COLO668 (cell line): ENCODE data around the gene ING2.
"Not testable (repeated sequence)": the region's sequence is repeated elsewhere in the genome, so short reads cannot be mapped to it uniquely, and the experiment has no call there.

Experiments
- DNase-seq: peaks from one replicate; lab custom pipeline; 2025; ENCODE audit not compliant: unreplicated experiment; lab: John Stamatoyannopoulos, UW

The ING2 gene

GRCh38 chr4:183546376-183546775 lies 41.5 kb downstream of the ING2 start:
- DNase-seq, result no peak

GRCh38 chr4:183548306-183548705 lies 43.4 kb downstream of the ING2 start:
- no peak for DNase-seq

- no peak for DNase-seq
Measured at GRCh38 chr4:183550345-183551093, 45.7 kb downstream of the ING2 start.

- no peak for DNase-seq
Measured at GRCh38 chr4:183552274-183553146, 47.7 kb downstream of the ING2 start.

- not testable (repeated sequence) for DNase-seq
Measured at GRCh38 chr4:183553147-183553478, 48.3 kb downstream of the ING2 start.

GRCh38 chr4:183553601-183554345 lies 48.9 kb downstream of the ING2 start:
- no peak for DNase-seq

GRCh38 chr4:183554346-183554686 lies 49.5 kb downstream of the ING2 start:
- no peak for DNase-seq

- no peak for DNase-seq
Measured at GRCh38 chr4:183554878-183555585, 50.2 kb downstream of the ING2 start.

GRCh38 chr4:183556947-183557346 lies 52.1 kb downstream of the ING2 start:
- DNase-seq, result no peak

GRCh38 chr4:183557611-183558010 lies 52.8 kb downstream of the ING2 start:
- no peak for DNase-seq

GRCh38 chr4:183558873-183559272 lies 54.0 kb downstream of the ING2 start:
- no peak for DNase-seq

- DNase-seq, result no peak
Measured at GRCh38 chr4:183561905-183562304, 57.0 kb downstream of the ING2 start.
